LHCN-M2 (cell line): ENCODE measurements around the gene CST4. TPM values are rescaled to one million over a fixed set of nuclear protein-coding genes. Genes with fewer than 3 reads are reported as not detected.
"Not testable (repeated sequence)": the region's sequence is repeated elsewhere in the genome, so short reads cannot be mapped to it uniquely, and the experiment has no call there.

Experiments
- DNase-seq: peaks from one replicate; pipeline ENCODE4 v3.0.0-alpha.2; 2012; ENCODE audit warnings: low read depth
- total RNA-seq: library from RNA; depleted of rRNA; stranded (reverse); fragments of >200 nt; gene quantifications from 2 replicates; pipeline ENCODE4 v1.2.3, GENCODE V29; 2014

Gene CST4
- total RNA-seq, 1 experiment from 2014 or later, result not detected

DNA sequence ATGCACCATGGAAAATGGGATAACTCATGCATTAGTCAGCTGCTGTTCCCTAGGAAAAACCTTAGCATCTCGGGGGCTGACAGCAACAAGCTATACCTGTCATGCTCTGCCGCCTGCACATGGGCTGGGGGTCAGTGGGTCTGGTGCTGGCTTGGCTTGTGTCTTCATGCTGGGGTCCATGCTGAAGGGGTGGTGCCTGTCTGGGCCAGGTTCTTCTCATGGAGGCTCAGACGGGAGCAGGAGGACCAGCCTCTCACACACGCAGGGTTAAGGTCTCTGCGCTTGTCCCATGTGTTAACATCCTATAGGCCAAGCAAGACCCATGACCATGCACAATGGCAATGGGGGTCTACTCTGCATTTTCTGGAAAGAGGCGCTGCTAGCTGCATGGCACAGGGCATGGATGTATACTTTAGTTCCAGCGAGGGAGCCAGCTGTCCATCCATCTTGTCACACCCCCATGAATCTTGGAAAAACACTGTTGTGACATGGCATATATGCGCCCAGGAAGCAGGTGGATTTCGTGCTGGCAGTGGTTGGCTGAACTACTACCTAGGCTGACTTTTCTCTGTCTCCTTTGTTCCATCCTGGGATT, 26.5 kb downstream of the CST4 start:
- DNase-seq, result no peak

DNA sequence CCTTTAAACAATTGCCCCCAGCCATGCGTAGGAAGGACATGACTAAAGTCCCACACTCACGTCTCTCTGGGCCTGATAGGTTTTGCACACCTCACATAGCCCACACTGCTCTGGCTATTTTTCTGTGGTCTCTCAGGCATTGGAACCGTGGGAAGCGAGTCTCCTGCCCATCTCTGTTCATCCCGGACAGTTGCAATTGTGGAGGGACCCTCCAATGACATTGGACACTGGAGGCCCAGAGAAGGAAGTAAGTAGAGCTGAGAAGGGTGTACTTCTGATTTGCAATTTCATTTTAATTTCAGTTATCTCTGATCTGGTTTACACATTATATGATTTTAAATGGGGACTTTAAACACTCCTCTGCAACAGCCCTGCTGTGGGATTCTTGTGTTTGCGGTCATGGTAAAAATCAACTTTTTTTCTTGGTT, 27.8 kb downstream of the CST4 start:
- DNase-seq, result no peak

DNA sequence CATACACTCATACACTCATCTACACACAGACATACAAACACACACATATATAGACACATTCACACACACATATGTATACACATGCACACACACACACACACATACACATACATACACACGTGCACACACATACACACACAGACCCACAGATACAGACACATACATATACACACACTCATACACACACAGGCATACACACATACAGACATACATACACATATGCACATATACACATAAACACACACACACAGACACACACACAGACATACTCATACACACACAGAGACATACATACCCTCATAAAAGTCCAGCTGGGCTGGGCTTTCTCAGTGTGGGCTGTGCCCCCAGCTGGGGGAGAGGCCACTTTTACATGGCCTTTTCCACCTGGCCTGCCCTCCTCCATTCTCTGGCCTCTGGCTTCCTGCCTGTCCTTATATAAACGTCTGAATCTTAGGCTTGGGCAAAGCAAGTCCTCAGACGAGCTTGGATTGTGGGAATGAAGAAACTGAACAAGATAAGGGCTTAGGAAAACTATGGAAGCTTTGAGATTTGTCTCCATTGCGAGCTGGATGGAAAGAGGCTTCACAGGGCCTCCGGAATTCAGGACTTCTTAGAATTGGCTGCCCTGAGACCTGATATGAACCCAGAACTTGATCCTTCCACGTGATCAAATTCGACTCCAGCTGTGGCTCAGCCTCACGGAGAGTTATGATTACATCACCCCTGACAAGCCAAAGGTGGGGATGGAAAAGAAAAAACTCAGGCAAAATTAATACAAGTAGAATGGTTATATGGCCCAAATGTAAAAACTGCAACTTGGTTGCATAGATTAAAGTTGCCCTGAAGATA, 28.6 kb downstream of the CST4 start:
- peak; percentile 38 for DNase-seq

DNA sequence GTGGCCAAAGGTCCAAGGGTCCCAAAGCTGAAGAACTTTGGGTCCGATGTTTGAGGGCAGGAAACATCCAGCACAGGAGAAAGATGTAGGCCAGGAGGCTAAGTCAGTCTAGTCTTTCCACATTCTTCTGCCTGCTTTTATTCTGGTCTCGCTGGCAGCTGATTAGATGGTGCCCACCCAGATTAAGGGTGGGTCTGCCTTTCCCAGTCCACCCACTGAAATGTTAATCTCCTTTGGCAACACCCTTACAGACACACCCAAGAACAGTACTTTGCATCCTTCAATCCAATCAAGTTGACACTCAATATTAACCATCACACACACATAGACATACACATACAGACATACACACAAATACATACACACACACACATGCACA, 29.2 kb downstream of the CST4 start:
- DNase-seq, result not testable (repeated sequence)

DNA sequence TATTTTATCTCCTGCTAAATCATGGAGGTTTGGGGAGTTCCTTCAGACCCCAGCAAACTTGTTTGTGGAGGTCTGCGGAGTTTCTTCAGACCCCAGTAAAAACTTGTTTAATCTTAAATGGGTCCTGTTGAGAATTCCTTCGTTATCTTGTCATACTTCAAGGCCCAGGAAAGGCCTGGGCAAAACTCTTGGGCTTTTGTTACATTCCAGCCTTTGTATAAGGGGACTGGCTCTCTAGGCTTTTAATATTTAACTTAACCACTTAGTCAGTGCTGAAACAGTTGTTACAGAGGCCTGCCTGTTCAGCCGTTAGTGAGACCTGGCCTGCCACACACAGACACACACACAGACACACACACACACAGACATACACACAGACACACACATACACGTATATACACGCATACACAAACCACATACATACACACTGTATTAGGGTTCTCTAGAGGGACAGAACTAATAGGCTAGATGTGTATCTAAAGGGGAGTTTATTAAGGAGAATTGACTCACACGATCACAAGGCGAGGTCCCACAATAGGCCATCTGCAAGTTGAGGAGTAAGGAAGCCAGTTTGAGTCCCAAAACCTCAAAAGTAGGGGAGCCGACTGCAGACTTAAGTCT, 29.7 kb downstream of the CST4 start:
- DNase-seq, result no peak

DNA sequence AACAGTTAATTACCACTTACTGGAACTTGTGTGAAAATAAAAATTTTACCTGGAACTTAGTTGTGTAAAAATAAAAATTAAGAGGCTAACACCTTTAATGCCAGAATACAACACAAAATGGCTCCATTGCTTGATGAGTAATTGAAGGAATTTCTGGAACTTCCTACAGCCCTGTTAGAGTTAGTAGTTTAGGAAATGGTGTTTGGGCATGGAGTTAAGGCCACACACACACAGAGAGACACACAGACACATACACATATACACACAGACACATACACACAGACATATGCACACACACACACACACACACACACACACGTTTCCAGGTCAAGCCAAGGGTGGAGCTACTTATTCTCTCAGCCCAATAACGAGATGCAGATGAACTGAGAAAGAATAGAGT, 30.5 kb downstream of the CST4 start:
- DNase-seq, result no peak

DNA sequence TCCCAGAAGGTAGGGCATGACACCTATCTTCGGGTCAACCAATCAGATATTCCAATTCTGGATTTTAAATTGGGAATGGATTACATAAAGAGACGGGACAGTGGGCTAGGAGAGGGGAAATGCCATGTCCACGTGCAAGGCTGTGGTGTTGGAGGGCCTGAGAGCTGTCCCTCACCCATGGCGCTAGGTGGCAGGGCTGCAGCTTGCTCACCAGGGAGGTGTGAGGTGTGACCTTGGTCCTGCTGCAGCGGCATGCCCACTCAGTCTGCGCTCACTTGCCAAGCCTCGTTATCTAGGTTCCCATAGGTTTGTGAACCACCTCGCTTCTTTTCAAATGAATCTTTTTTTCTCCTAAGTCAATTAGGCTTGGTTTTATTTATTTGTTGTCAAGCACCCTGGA, 31.6 kb downstream of the CST4 start:
- no peak for DNase-seq

DNA sequence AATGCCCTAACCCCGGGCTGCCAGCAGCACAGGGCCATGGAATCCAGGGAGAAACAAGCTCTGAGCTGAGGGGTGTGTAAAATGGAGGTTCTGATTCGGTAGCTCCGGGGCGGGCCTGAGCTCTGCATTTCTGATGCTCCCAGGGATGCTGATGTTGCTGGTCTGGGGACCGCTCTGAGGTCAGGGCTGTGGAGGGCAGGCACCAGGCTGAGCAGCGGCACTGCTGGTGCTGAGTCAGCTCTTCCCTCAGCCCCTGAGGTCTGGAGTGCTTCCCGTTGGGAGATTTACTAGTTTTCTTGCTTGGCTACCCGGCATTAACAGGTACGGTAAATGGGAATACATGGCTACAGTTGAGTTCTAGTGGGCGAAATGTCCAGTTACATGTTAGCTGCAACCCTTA, 32.5 kb downstream of the CST4 start:
- DNase-seq, result no peak

DNA sequence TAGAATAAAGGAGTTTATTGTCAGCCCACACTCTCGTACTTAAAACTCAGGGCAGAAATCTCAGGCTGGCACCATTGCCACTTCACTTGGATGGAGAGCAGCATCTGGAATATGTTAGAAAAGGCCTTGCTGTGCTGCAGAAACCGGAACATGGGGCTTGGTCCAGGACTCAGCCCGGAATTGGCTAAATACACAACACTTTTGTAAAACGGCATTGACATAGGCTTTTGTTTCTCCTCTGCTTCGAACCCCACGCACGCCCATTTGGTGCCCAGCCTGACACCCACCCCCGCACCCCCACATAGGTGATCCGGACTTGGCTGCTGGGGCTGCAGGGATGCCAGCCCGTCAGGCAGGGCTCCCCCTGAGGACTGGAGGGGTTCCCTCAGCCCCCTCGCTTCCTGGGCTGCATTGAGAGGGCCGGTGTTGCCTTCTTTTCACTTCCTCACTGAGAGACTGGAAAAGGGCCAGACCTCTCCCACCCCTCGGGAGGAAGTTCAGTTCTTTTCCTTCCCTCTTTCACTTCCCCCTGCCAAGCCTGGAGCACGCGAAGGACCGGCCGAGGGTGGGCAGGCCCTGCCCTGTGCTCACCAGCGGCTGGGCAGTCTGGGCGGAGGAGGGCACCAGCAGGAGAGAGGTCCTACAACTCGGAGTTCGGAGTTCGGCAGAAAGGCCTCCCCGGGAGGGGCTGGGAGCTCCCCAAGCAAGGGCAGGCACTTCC, 33.2 kb downstream of the CST4 start:
- no peak for DNase-seq

DNA sequence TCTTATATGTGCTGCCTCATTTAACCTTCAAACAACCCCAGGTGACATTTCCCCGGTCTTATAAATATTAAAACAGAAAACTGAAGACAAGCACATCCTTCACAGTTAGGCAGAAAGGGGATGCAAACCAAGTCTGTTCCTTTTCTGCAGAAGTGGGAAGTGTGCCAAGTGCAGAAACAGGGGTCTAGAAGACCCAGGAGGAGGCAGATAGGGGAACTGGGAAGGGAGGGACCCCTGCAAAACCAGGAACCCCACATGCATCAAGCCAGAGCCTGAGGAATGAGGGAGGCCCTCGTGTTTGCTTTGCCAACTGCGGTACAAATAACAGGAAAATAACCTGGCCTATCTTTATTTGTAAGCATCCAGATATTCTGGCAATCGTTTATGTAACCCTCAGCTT, 34.1 kb downstream of the CST4 start:
- DNase-seq, result no peak

DNA sequence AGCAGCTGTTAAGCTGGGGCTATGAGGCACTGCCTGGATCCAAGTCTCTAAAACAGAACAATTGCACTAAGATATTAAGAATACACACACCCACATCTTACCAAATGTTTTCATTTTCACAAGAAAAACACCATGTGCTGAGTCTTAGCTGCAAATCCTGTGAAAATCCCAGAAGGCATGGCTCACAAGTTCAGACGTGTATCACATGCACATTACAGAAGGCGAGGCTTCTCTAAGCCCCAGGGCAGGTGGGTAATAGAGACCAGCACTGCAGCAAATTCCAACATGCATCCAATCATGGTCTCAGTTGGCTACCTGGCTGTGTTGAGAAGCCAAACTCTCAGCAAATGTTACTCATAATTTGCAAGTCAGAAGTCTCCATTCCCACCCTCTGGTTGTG, 34.8 kb downstream of the CST4 start:
- no peak for DNase-seq

DNA sequence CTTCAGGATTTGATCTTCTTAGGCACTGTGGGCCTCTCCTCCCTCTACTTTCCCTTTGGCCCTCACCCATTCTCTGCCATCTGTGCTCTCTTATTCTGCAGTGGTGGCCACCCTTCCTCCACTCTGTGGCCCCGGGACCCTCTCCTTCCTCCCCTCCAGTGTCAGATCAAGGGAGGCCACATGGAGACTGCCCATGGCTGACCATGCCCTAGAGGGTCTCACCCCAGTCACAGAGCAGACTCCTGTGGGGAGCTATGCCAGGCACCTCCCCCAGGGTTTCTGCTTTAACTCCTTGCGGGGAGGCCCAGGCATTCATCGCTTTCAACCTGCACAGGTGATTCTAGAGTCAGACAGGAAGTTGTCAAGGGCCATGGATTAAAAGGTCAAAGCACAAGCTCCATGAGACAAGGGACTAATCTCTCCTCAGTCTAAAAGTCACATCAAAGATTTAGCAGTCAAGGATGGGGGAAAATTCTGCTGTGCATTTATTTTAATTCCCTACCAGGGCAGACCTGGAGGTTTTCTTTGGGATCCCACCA, 35.4 kb downstream of the CST4 start:
- DNase-seq, result no peak

DNA sequence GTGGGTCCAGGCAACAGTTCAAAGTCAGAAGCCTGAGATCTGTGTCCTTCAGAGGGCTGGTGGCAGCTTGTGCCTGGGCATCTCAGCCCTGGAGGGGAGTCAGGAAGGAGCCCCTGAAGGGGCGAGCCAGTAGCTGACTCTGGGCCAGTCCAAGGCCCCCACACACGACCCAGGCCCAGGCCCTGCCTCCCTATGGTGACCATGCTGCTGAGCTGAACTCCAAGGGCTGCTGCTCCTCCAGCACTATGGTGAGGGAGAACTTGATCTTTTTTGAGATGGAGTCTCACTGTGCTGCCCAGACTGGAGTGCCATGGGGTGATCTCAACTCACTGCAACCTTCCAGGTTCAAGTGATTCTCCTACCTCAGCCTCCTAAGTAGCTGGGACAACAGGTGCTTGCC, 35.9 kb downstream of the CST4 start:
- no peak for DNase-seq

DNA sequence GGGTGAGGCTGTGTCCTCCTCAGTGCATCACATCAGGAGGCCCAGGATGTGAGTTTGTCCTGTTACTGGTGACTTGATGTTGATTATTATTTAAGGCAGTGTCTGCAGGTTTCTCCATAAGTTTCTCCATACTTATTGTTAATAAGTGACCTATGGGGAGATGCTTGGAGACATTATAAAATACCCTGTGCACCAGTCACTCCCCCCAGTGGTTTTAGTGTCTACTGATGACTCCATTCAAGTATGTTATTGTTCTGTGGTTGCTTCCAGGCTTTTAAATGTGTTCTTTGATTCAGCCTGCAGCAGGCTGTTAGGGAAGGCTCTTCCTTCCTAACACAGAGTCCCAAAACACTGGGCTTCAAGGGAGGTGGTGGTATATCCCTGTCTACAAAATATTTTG, 36.5 kb downstream of the CST4 start:
- DNase-seq, result no peak

DNA sequence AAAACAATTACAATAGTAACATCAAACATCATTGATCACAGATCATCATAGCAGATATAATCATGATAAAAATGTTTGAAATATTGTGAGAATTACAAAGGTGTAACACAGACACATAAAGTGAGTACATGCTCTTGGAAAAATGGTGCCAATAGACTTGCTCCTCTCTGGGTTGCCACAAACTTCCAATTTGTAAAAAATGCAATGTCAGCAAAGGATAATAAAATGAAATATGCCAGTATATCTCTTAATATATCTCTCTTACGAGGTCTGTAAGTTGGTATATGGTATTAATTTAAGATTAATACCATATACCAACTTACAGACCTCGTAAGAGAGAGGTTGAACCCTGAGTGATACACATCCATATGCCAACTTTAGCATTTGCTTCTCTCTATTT, 37.7 kb downstream of the CST4 start:
- DNase-seq, result no peak

DNA sequence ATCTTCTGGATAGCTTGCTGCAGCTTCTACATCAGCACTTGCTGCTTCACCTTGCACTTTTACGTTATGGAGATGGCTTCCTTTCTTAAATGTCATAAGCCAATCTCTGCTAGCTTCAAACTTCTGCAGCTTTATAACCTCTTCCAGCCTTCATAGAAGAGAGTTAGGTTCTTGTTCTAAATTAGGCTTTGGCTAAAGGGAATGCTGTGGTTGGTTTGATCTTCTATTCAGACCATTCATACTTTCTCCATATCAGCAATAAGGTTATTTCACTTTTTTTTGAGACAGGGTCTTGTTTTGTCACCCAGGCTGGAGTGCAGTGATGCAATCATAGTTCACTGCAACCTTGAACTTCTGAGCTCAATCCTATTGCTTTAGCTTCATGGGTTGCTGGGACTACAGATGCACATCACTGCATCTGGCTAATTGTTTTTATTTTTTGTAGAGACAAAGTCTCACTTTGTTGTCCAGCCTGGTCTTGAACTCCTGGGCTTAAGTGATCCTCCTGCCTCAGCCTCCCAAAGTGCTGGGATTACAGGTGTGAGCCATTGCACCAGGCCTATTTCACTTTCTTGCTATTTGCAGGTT, 38.9 kb downstream of the CST4 start:
- no peak for DNase-seq

DNA sequence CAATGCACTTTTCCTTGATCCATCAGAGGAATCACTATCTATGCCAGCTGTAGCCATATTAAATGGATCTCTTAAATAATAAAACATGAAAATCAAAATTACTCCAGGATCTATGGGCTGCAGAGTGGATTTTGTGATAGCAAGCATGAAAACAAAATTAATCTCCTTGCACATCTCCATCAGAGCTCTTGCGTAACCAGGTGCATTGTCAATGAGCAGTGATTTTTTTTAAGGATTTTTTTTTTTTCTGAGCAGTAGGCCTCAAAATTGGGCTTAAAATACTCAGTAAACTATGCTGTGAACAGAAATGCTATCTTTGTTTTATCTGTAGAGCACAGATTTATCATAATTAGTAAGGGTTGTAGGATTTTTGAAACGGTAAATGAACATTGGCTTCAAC, 39.6 kb downstream of the CST4 start:
- DNase-seq, result no peak

DNA sequence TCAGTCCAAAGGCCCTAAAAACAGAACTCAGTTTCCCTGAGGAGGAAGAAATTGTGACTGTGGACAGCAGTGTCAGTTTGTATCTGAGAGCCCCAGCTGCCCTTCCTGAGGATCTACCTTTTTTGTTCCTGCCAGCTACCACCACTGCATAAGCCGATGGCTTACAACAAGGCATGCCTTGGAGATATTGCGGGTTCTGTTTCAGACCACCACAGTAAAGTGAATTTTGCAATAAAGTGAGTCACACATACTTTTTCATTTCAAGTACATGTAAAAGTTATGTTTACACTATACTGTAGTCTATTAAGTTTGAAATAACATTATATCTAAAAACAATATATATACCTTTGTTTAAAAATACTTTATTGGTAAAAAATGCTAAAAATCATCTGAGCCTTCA, 41.5 kb downstream of the CST4 start:
- DNase-seq, result no peak

DNA sequence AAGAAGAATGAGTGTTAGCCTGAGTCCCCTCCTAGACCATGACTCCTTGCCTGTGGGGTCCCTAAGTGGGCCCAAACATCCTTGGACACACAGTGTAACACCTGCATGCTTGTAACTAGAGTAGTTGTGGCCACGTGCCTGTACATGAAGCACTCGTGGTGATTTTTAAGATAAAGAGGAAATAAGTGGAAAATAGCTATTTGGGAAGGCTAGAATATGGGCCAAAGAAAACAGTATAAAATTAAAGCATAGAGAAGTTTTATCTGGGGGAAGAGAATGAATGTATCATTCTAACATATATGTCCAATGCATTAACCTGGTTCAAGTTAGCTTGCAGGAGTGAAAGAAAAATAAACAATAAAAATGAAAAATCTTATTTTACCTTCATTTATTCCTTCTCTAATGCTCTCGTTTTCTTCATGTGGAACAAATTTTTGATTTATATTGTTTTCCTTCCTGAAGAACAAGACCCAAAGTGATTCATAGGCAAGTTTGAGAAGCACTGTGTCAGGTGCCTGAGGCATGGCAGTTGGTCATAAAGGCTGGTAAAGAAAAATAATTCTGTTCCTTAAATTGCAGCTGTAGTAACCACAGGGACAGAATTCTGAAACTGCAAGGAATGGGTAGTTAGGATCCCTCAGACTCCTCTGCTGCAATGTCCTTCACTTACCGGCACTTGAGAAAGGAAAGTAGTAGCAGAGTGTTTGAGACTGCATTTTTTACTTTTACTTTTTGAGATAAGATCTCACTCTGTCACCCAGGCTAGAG, 42.5 kb downstream of the CST4 start:
- DNase-seq, result peak; percentile 49

DNA sequence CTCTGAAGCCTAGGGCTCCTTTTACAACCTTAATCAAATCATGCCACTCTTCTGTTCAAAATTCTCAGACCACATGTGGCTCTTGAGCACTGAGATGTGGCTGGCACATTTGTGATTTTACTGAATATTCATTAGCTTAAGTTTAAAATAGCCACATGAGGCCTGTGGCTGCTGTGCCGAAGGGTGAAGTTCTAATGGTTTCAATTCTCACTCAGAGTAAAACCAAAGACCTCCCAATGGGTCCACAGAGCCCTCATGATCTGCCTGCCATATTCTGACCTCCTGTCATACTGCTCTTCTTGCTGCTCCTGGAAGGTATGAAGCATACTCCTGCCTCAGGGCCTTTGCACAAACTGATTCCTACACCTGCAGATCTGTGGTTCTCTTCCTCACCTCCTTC, 43.3 kb downstream of the CST4 start:
- DNase-seq, result no peak

DNA sequence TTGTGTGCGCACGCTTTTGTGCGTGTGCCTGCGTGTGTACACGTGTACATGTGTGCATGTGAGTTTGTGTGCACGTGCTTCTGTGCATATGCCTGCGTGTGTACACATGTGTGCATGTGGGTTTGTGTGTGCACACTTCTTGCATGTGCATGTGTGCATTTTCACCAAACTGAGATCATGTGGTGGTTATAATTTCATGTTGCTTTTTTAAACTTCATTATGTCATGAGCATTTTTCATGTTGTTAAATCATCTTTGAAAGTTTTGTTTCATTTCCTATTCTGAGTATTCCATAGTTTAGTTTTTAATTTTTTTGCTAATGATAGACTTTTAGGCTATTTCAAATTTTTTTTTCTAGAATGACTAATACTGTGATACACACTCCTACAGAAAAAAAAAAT, 44.7 kb downstream of the CST4 start:
- DNase-seq, result no peak
